ENCODE data around the gene FAM114A1. TPM values are rescaled to one million over a fixed set of nuclear protein-coding genes. Genes with fewer than 3 reads are reported as not detected.

Gene FAM114A1
- total RNA-seq, 2 donors from 2014 or later = 1.7 to 1.9 TPM

DNA sequence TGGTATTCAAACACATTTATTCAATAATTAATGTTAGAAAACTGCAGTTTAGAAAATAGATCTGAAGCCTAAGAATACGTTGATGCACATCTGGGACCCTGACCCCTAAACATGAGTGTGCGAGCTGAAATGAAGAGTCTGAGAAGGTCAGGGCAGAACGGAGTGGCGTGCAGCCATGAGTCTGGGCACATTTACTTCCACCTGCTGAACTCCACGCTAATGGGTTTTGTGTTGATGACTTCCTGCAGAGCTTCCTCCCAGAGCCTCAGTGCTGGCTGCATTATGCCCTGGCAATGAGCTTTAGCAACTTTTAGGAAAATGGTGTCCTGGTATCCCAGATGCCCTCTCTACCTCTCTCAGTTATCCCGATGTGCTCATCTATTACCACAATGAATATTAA is 53.1 kb downstream of the FAM114A1 start:
- no peak for DNase-seq (ENCODE audit: low spot score)
- no peak for ATAC-seq
- Mint-ChIP-seq H3K27ac (no peak overlapping the region), H3K9me3 (no peaks in the 10 kb centered on the region), H3K36me3 (no peaks in the 10 kb centered on the region), H3K4me3 (no peak overlapping the region), H3K4me1 (ENCODE audit: low read depth in 2 of 2) (no peaks in the 10 kb centered on the region), H3K27me3 (no peaks in the 10 kb centered on the region)

DNA sequence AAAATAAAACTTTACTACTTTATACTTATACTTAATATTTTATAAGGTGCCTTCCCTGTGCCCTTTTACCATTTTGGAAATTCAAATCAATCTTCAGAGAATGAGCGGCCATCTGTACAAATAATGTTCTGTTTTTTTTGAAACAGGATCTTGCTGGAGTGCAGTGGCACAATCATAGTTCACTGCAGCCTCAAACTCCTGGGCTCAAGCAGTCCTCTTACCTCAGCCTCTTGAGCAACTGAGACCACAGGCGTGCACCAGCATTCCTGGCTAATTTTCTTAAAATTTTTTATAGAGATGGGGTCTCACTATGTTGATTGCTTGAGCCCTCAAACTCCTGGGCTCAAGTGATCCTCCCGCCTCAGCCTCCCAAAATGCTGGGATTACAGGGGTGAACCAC is 53.5 kb downstream of the FAM114A1 start:
- H3K4me1 Mint-ChIP-seq (ENCODE audit: low read depth in 2 of 2) = no peaks in the 10 kb centered on the region
- no peak overlapping the region for H3K4me3 Mint-ChIP-seq
- no peaks in the 10 kb centered on the region for H3K36me3 Mint-ChIP-seq
- no peak for DNase-seq (ENCODE audit: low spot score)
- no peak overlapping the region for H3K27ac Mint-ChIP-seq
- ATAC-seq = no peak
- H3K27me3 Mint-ChIP-seq = no peaks in the 10 kb centered on the region
- H3K9me3 Mint-ChIP-seq = no peaks in the 10 kb centered on the region

DNA sequence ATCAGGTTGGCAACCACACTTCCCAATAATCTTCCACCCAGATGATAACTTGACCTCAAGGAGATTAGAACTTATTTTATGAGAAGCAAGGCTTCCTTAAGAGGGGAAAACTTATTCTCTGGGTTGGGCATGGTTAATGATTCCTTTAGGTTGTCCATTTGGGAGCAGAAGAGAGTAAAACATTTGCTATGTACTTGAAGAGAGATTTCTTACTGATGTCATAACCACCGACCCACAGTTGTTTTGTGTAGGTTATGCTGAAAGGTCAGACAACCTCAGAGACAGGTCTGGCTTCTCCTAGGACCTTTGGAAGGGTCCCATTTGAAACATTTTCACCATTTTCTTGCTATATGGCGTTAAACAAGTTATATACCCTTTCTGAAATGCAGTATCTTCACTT is 56.1 kb downstream of the FAM114A1 start:
- no peaks in the 10 kb centered on the region for H3K36me3 Mint-ChIP-seq
- peaks cover 3 to 7% of the 10 kb centered on the region in 2 donors for H3K27me3 Mint-ChIP-seq
- DNase-seq (ENCODE audit: low spot score) (no peak), ATAC-seq (no peak)
- no peak overlapping the region for H3K27ac Mint-ChIP-seq
- H3K9me3 Mint-ChIP-seq = no peaks in the 10 kb centered on the region
- H3K4me1 Mint-ChIP-seq (ENCODE audit: low read depth in 2 of 2) = no peaks in the 10 kb centered on the region
- no peak overlapping the region for H3K4me3 Mint-ChIP-seq

DNA sequence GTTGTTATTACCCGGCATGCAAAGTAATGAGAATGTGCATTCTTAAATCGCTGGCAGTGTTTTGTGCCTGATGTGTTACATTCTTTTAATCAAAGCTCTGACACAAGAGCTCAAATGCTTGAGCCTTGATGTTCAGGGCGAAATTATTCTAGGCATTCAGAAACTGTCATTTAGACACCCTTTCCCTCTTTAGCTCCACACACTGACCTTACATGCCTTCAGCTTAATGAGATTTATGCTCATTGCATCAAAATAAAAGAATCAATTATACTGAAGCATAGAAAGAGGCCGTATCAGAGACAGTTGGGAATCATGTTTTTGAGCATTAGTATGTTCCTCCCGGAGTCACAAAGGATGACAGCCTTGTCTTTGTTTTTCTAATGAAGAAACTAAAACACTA is 56.7 kb downstream of the FAM114A1 start:
- DNase-seq (ENCODE audit: low spot score) = no peak
- no peak for ATAC-seq
- Mint-ChIP-seq H3K4me1 (ENCODE audit: low read depth in 2 of 2) (no peaks in the 10 kb centered on the region), H3K36me3 (no peaks in the 10 kb centered on the region), H3K4me3 (no peak overlapping the region), H3K9me3 (no peaks in the 10 kb centered on the region), H3K27me3 (peaks cover 3 to 7% of the 10 kb centered on the region in 2 donors), H3K27ac (no peak overlapping the region)

DNA sequence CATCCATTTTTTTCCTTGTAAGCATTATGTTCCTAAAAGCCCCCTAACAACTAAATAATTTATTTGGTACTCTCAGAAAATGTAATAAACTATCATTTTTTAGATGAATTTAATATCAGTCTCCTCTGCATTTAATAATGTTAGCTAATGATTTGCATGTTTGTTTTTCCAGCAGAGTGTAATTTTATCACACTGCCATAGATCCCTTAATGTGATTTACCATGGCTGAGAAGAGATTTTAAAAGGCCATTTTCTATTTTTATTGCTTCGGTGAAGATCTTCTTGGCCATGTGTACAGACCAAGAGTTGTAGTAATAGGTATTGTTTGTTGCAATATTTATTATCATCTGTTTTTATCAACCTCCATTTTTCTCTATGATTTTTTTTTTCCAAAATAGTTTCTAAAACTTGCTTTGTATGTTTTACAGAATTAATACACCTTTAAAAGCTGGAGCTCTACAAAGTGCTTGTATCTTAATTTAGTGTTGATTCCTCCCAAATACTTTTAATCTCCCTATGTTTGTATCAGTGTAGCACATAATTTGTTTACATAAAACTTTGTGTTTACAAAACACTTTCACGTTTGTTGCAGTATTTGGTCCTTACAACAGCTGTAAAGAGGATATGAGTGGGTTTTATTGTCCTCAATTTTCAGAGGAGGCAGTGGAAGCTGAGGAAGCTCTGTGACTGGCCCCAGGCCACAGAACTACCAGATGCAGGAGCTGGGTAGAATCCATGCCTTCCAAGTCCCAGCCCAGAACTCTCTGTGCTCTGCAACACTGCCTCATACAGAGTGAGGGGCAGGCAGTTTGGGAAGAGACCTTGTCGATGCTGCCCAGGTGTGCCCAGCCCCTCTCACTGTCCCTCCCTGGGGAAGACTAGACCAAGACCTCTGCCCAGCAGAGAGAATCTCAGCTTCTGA is 58.1 kb downstream of the FAM114A1 start:
- Mint-ChIP-seq H3K36me3 (no peaks in the 10 kb centered on the region), H3K4me1 (ENCODE audit: low read depth in 2 of 2) (no peaks in the 10 kb centered on the region), H3K27me3 (peaks cover 3 to 7% of the 10 kb centered on the region in 2 donors), H3K9me3 (no peaks in the 10 kb centered on the region), H3K27ac (no peak overlapping the region), H3K4me3 (no peak overlapping the region)
- ATAC-seq (no peak), DNase-seq (ENCODE audit: low spot score) (no peak)

DNA sequence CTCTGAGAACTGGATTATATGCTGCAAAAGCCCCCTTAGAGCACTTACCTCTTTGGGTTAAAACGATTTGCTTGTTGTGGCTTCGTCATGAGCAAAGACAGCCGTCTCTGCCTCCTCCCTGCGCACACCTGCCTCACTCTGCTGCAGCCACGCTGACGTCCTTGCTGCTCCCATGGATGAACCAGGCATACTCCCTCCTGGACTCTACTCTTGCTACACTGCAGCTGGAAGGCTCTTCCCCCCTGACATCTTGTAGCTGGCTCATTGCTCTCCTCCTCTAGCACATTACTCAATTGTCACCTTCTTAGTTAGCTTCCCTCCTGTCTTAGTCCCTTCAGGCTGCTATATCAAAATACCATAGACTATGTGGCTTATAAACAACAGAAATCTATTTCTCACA is 59.3 kb downstream of the FAM114A1 start:
- ATAC-seq (peak in 1 of 2 donors; percentile 56), DNase-seq (ENCODE audit: low spot score) (no peak)
- Mint-ChIP-seq H3K9me3 (no peaks in the 10 kb centered on the region), H3K4me3 (no peak overlapping the region), H3K4me1 (ENCODE audit: low read depth in 2 of 2) (no peaks in the 10 kb centered on the region), H3K27me3 (peaks cover 3 to 7% of the 10 kb centered on the region in 2 donors), H3K36me3 (no peaks in the 10 kb centered on the region), H3K27ac (no peak overlapping the region)

DNA sequence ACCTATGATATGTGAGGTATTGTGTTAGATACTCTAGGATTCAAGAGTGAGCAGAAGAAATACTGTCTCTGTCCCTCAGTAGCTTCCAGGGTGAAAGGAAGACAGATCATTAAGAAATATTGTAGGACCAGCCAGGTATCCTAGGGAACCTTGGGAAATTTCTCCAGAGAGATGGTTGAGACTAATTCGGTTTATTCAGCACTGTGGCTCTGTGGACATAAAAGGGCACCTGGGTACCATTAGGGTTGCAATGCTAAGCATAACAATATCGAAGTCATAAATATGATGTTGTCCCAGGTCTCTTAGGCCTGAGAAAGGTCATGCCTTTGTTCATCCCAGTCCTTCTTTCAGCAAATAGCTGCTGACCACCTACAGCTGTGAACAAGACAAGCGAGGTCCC is 61.0 kb downstream of the FAM114A1 start:
- no peak for DNase-seq (ENCODE audit: low spot score)
- no peaks in the 10 kb centered on the region for H3K4me1 Mint-ChIP-seq (ENCODE audit: low read depth in 2 of 2)
- H3K9me3 Mint-ChIP-seq = no peaks in the 10 kb centered on the region
- no peak overlapping the region for H3K4me3 Mint-ChIP-seq
- H3K36me3 Mint-ChIP-seq = no peaks in the 10 kb centered on the region
- ATAC-seq = no peak
- H3K27me3 Mint-ChIP-seq = peaks cover 3 to 7% of the 10 kb centered on the region in 2 donors
- no peak overlapping the region for H3K27ac Mint-ChIP-seq

DNA sequence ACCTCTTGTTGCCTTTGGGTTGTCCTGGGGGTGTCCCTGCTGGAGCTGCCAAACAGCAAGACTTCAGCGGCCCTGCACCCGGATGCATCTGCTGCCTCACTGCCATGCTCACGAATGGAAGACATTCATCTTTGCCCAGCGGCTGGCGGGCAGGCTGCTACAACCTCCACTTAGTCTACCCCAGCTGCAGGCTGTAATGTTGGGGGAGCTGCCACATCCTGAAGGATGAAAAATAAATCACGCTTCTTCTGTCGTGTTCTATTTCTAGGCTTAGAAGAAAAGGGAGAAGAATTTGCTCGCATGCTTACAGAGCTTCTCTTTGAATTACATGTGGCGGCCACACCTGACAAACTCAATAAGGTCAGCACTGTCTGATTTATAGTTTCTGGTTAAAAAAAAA is 61.4 kb downstream of the FAM114A1 start:
- Mint-ChIP-seq H3K9me3 (no peaks in the 10 kb centered on the region), H3K27me3 (peaks cover 3 to 7% of the 10 kb centered on the region in 2 donors), H3K36me3 (no peaks in the 10 kb centered on the region), H3K27ac (no peak overlapping the region), H3K4me1 (ENCODE audit: low read depth in 2 of 2) (no peaks in the 10 kb centered on the region), H3K4me3 (no peak overlapping the region)
- ATAC-seq (no peak), DNase-seq (ENCODE audit: low spot score) (no peak)

DNA sequence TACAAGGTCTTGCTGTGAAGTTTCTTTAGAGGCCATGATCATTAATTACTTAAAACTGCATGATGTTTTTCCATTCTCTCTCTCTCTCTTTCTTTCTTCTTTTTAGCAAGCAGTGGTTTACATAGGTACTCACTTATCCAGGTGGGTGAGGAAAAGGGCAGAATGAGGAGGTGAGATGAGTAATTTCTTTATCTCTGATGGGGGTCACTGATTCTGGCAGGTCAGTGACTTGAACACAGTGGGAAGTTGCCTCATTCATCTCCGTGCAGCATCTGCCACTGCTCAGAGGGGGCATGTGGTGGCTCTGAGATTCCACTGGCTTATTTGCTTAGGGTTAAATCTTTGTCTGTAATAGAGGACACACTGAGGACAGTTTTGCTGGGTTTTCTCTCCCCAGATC is 62.6 kb downstream of the FAM114A1 start:
- ATAC-seq (no peak), DNase-seq (ENCODE audit: low spot score) (no peak)
- Mint-ChIP-seq H3K27ac (no peak overlapping the region), H3K27me3 (peaks cover 3 to 7% of the 10 kb centered on the region in 2 donors), H3K4me3 (no peak overlapping the region), H3K36me3 (no peaks in the 10 kb centered on the region), H3K9me3 (no peaks in the 10 kb centered on the region), H3K4me1 (ENCODE audit: low read depth in 2 of 2) (no peaks in the 10 kb centered on the region)

DNA sequence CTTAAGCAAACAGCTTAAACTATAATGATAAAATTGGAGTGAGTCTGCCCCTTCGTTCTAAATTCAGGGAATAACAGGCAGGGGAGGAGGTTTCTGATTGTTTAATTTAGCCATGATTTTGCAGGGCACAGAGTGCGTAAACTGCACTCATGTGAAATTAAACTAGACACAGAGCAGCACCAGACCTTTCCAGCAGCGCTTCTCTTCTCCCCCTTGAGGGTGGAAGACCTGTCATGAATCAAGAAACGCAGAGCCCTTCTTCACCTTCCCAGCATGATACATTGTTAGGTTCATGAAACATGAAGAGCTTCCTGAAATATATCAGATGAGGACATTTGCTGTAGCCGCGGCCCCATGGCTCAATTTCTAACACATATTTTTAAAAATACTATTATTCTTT is 63.1 kb downstream of the FAM114A1 start:
- Mint-ChIP-seq H3K9me3 (no peaks in the 10 kb centered on the region), H3K4me1 (ENCODE audit: low read depth in 2 of 2) (no peaks in the 10 kb centered on the region), H3K27me3 (peaks cover 3 to 7% of the 10 kb centered on the region in 2 donors)

DNA sequence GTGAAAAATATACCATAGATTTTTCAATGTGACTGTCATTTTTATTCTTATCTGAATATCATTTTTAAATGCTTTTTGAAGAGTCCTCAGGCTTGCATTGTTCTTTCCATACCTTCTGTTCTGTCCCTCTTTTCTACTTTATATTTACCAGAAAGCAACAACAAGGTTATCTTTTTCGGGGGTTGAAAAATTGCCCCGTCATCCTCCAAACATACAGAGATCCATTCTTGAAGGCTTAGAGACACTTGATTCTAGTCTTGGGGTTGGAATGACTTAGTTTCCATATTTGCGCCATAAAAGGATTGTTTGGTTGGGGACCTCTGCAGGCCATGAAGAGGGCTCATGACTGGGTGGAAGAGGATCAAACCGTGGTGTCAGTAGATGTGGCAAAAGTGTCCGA is 63.5 kb downstream of the FAM114A1 start:
- no peak overlapping the region for H3K4me3 Mint-ChIP-seq
- no peaks in the 10 kb centered on the region for H3K4me1 Mint-ChIP-seq (ENCODE audit: low read depth in 2 of 2)
- H3K36me3 Mint-ChIP-seq = no peaks in the 10 kb centered on the region
- no peak overlapping the region for H3K27ac Mint-ChIP-seq
- peaks cover 3 to 7% of the 10 kb centered on the region in 2 donors for H3K27me3 Mint-ChIP-seq
- ATAC-seq (no peak), DNase-seq (ENCODE audit: low spot score) (no peak)
- H3K9me3 Mint-ChIP-seq = no peaks in the 10 kb centered on the region

More for the DNA sequence above, 63.1 kb downstream of the FAM114A1 start:
- no peak overlapping the region for H3K27ac Mint-ChIP-seq
- no peaks in the 10 kb centered on the region for H3K36me3 Mint-ChIP-seq
- no peak for DNase-seq (ENCODE audit: low spot score)
- no peak overlapping the region for H3K4me3 Mint-ChIP-seq
- no peak for ATAC-seq

DNA sequence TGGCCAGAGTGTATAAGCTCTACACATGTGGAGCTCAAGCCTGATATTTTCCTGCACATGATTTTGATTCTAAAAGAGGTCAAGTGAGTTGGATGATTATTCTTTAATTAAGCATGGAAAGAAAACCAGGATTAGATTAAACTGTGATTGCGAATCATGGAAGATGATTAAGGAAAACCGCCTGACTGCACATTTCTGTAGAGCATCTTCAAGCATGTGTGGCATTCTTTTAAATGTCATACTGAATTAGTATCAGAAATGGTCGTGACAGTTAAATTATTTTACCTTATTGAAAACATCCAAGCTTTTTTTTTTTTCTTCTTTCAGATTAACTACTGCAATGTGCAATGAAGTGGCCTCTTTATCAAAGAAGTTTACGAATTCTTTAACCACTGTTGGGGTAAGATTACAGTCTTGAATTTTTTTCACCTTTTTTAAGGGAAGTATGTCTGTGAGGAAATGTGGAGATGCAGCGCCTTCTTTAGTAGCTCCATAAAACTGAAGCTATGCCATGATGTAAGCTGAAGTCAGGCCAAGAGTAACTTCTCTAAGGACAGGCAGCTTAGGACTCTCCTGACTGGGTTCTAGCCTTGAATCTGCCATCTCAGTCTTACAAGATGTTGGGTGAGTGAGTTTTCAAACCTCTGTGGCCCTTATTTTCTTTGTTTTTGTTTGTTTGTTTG is 67.9 kb downstream of the FAM114A1 start:
- Mint-ChIP-seq H3K36me3 (no peaks in the 10 kb centered on the region), H3K4me3 (no peak overlapping the region), H3K27me3 (no peaks in the 10 kb centered on the region), H3K9me3 (no peaks in the 10 kb centered on the region), H3K27ac (no peak overlapping the region), H3K4me1 (ENCODE audit: low read depth in 2 of 2) (no peaks in the 10 kb centered on the region)
- ATAC-seq (no peak), DNase-seq (ENCODE audit: low spot score) (no peak)

DNA sequence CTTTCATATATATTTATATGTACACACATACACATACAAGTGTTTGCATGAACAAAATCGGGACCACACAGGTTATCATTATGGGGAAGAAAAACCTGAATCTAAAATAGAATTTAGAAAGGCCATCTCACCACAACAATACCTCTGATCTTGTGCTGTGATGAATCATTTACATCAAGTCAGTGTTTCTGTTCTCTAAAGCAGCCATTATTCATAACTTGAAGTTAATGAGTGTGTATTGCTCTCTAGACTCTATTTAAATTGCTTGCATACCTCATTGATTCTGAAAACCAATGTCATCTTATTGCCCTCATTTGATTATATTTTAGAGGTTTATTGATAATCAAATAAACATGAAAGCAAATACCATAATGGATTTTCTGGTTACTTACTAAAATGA is 71.6 kb downstream of the FAM114A1 start:
- H3K9me3 Mint-ChIP-seq = no peaks in the 10 kb centered on the region
- no peak overlapping the region for H3K27ac Mint-ChIP-seq
- H3K4me3 Mint-ChIP-seq = no peak overlapping the region
- H3K27me3 Mint-ChIP-seq = no peaks in the 10 kb centered on the region
- no peaks in the 10 kb centered on the region for H3K4me1 Mint-ChIP-seq (ENCODE audit: low read depth in 2 of 2)
- ATAC-seq = no peak
- H3K36me3 Mint-ChIP-seq = no peaks in the 10 kb centered on the region
- no peak for DNase-seq (ENCODE audit: low spot score)

DNA sequence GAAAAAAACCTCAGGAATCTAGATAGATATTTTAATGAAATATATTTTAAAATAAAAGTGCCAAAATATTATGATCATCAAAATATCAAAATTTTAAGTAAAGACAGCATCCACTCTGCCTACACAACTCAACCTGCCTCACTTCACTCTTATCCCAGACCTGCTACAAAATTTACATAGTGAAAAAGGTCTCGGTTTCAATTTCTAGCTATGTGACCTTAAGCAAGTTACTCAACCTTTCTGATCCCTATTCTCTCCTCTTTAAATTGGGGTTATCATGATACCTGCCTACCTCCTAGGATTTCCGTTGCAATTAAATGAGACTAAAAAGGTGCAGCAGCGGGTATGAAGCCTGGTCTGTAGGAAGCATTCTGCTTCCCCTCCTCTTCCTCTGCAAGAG is 72.9 kb downstream of the FAM114A1 start:
- Mint-ChIP-seq H3K4me3 (no peak overlapping the region), H3K36me3 (no peaks in the 10 kb centered on the region), H3K4me1 (ENCODE audit: low read depth in 2 of 2) (no peaks in the 10 kb centered on the region)

More for the DNA sequence above, 72.9 kb downstream of the FAM114A1 start:
- Mint-ChIP-seq H3K9me3 (no peaks in the 10 kb centered on the region), H3K27ac (no peak overlapping the region), H3K27me3 (no peaks in the 10 kb centered on the region)
- ATAC-seq = no peak
- no peak for DNase-seq (ENCODE audit: low spot score)

Measured in natural killer cell treated with Interleukin-12 subunit alpha and Interleukin-12 subunit beta and Interleukin-15 and Interleukin-18, amount 100 ng/mL, for 72 hours (primary cell).